GM21515 (cell line): ENCODE measurements around the gene PLA2G2D.

Experiments used
- ATAC-seq: cut with Tn5 transposase; IDR thresholded peaks from one replicate; pipeline ENCODE4 v1.9.1; 2021; ENCODE audit not compliant: unreplicated experiment

Gene PLA2G2D, protein sequence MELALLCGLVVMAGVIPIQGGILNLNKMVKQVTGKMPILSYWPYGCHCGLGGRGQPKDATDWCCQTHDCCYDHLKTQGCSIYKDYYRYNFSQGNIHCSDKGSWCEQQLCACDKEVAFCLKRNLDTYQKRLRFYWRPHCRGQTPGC

DNA sequence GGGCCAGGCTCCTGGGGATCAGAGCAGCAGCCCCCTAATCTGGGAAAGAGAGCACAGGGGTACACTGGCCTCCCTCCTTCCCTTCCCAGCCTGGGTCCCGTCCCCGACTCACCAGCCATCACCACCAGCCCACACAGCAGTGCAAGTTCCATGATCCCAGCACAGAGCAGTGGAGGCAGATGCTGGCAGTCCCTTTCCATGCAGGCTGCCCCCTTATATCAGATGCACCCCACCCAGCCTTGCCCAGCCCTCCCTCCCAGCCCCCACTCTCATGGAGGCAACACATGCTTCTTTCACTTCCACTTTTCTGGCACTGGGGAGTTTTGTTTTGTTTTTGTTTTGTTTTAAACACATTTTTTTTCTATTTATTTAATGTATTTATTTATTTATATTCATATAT is at the start of gene PLA2G2D:
PLA2G2D (minus strand) TSS at position 190 of the 400 bp plus-strand sequence; CDS start at position 152, 38 bp downstream.
- ATAC-seq: no peak

DNA sequence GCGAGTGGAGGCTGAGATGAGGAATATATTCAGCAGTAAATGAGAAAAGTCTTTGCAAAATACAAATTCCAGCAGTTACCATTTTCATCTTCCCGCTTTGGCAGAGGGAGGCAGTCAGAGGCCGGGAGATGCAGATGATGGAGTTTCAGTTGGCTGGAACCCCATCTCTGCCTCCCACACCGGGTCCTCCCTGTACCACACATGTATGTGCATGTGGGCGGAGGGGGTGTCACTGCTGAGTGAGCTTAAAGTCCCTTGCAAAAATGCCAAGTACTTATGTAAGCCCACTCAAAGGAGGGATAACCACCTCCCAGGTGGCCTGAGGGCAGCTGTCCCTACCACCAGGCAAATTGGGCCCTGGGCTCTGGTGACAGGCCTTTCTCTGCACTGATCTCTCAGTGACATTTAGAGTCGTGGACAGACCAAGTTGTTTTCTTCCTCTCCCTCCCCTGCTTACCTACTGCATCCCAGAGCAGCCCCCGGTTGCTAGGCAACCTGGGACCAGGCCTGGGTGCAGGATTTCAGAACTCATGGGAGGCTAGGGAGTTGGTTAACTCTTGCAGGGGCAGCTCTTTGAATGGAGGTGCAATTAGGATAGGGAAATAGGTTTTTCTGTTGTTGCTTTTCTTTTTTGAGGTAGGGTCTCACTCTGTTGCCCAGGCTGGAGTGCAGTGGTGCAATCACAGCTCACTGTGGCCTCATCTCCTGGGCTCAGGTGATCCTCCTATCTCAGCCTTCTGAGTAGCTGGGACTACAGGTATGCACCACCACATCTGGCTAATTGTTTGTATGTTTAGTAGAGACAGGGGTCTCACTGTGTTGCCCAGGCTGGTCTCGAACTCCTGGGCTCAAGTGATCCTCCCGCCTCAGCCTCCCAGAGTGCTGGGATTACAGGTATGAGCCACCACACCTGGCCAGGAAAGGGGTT is 49.5 kb upstream of the PLA2G2D start:
- ATAC-seq: no peak

DNA sequence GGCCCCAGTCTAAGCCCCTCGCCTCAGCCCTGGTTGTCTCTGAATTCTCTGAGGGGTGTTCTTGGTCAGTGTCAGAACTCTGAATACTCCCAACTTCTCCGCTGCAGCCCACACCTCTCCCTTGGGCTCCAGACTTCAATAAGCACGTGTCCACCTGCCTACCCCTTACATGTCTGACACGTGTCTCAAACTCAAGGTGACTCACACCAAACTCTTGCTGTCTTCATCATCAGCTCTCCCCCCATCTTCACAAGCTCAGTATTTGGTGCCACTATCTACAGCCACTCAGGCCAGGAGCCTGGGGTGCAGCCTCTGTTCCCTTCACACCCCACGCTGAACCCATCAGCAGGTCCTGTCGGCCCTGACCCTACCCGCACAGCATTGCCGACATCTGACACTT is 47.8 kb upstream of the PLA2G2D start:
- ATAC-seq: no peak

DNA sequence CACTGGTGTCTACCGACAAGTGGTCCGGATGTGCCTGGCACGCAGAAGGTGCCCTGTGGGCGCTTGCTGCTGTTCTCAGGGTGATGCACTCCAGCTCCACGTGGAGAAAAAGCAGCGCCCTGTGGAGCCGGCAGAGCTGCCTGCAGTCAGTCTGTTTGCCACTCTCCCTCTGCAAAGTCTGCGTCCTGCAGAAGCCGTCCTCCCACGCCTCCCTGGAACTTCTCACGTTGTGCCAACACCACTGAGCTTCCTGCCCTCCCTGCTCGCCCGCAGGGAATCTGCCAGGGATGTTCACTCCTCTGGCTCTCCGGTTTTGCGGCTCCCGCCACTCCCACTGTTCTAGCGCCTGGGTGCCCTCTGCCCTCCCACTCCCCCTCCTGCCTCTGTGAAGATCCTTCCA is 46.7 kb upstream of the PLA2G2D start:
- no peak for ATAC-seq

DNA sequence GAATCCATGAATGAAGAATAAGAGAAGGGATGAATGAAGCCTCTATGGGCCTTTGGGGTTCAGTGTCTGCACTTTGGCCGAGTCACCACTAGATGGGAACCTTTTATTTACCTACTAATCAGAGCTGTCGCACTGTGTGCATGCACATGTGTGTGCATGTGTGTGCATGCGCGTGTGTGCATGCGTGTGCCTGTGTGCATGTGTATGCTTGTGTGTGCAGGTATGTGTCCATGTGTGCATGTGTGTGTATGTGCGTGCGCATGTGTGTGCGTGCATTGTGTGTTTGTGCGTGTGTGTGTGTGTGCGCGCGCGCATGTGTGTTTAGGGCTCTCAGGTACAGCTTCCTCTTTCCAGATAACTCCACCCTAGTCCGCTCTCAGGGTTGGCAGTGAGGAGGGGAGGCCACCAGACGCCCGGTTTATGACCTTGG is 46.2 kb upstream of the PLA2G2D start:
- ATAC-seq: no peak

DNA sequence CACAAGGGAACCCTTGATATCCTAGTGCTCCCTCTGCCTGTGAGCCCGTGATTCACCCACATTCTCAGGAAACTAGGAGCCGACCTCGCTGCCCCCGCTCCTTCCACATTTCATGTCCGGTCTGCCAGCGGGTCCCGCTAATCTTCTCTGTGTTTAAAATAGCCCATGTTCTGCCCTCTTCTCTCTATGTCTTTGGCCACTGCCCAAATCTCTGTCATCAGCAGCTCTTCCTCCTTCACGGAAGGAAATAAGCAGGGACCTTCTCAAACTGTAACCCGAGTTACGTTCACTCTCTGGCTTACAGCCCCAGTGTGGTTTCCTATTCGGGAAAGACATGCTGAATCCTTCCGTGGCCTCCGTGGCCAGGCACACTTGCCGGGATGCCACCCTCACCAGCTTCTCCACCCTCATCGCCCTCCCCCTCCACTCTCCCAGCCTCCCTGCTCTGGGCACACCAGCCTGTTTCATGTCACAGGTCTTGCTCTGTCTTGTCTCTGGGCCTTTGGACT is 45.4 kb upstream of the PLA2G2D start:
- ATAC-seq: no peak

DNA sequence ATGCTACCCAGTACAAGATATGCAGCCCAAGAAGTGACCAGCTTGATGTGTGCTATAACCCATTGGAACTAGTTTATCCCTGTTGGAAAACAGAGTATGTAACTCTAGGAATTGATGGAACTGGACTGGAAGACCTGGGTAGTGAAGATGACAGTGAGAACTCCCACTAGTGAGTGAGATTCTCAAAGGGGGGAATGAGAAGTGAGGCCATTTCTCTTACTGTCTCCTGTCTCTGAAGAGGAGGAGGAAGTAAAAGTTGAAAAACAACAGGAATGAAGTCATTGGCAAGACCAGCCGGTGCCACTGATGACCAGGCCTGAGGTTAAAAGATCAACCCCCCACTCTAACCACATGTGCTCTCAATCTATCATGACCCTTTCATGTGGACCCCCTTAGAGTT is 40.7 kb upstream of the PLA2G2D start:
- no peak for ATAC-seq

DNA sequence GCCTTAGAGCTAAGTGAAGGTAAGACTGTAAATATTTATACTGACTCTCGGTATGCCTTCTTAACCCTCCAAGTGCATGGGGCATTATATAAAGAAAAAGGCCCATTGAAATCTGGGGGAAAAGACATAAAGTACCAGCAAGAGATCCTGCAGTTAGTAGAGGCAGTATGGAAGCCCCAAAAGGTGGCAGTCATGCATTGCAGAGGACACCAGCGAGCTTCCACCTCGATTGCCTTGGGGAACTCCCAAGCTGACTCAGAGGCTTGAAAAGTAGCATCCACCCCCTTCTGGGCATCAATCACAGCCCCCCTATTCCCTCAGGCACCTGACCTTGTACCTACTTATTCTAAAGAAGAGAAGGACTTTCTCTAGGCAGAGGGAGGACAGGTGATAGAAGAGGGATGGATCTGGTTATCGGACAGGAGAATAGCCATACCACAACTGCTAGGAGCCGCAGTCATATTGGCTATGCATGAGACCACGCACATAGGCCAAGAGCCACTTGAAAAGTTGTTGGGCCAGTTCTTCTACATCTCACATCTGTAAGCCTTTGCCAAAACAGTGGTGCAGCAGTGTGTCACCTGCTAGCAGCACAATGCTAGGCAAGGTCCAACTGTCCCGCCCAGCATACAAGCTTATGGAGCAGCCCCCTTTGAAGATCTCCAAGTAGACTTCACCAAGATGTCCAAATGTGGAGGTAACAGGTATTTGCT is 39.2 kb upstream of the PLA2G2D start:
- ATAC-seq: no peak

DNA sequence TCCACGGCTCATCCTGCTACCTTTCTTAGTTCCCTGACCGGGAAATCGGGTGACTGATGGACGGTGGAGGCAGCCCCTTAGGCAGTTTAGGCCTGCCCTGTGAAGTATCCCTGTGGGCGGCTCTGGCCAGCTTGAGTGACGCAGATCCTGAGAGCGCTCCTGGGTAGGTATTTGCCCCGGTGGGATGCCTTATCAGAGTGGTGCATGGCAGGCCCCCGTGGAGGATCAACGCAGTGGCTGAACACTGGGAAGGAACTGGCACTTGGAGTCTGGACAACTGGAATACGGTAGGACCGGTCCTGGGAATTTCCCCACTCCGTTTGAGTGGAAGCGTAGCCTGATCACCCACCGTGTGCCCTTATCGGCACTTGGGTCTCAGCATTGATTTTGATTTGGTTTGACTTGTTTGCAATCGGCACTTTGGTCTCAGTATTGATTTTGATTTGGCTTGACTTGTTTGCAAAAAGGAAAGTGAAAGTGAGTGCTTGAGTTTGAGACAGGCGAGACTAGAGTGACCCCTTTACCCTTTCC is 35.0 kb upstream of the PLA2G2D start:
- no peak for ATAC-seq

DNA sequence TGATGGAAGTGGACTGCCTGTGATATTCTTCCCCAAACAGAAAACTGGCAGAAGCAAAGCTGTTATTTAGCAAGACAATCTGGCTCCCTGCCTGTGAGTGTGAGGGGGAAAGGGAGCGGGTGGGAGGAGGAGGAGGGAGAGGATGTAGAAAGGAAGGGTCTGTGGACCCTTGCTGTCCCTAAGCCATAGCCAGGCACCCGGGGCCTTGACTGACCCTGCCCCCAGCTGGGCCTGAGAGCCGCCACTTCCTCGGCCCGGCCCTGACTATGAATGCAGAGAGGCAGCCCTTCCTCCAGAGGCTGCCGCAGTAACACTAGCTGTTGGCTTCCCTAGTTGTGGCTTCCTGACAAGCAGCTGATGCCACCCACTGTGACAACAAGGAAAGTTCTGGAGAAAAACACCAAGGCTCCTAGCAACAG is 33.7 kb upstream of the PLA2G2D start:
- no peak for ATAC-seq

DNA sequence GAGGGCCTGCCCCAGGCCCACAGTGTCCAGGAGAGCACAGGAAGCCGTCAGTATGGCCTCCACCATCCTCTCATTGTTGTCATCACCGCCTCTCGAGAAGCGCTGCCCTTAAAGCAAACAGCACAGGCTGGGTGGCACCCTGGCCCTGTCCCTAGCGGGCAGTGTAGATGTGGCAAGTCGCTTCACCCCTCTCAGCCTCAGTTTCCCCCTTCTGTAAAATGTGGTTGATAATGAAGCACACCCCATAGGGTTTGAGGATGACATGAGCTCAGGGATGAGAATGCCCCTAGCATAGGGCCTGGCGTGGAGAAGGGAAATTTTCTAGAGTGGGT is 33.2 kb upstream of the PLA2G2D start:
- ATAC-seq: no peak

DNA sequence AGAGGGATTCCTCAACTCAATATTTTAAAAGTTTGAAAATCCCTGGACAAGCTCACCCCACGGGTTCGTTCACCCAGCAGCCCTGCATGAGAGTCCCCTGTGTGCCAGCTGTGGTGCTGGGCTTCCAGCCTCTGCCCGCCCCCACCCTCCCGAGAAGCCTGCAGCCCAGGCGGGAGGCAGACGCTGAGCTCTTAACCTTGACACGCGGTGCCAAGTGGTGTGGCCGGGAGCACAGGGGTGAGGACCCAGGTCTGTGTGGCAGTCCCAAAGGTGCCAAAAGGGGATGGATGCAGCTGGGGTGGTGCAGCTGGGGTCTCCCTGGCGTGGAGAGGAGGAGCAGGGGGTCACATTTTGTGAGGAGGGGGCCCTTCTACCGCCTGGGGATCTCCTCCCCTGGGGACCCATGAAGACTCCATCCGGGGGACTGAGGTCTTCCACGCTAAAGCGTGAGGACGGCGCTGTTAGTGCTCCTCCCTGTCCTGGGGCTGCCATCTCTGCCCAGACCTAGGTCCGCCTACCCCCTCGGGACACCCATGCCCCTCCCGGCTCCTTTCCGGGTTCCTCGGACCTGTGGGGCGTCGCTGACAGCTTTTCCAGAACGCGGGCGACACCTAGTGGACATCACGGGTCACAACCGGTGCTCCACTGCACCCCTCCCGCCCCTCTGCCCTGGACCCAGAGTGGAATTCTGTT is 32.7 kb upstream of the PLA2G2D start:
- no peak for ATAC-seq

DNA sequence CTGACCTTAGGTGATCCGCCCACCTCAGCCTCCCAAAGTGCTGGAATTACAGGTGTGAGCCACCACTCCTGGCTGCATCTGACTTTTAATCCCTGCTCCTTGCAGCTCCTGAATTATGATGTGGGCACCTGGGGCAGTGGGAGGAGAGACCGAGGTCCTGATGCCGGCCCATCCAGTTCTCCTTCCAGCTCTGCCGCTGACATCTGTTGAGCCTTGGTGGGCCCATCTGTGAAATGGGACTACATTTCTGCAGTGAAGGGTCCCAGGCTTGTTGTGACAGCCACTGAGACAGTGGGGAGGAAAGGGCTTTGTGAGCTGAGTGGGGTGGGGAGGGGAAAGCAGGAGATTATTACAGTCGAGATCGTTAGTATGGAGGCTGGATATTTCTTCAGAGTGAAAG is 31.6 kb upstream of the PLA2G2D start:
- ATAC-seq: no peak

DNA sequence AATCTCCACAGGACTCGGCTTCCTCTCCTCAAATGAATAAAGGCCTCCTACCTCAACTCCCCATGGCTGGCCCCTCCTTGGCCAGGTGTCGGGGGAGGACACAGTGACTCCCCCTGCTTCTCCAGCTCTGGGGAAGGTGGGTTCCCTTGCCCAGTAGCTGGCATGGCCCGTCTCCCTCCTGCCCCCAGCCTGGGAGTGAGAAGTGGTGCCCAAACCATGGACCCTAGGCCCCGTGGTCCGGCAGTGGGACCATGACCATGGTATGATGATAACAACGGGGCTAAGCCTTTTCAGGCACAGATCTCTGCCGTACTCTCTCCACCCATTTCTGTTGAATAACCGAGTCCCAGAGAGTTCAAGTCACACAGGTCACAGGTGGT is 31.0 kb upstream of the PLA2G2D start:
- no peak for ATAC-seq

DNA sequence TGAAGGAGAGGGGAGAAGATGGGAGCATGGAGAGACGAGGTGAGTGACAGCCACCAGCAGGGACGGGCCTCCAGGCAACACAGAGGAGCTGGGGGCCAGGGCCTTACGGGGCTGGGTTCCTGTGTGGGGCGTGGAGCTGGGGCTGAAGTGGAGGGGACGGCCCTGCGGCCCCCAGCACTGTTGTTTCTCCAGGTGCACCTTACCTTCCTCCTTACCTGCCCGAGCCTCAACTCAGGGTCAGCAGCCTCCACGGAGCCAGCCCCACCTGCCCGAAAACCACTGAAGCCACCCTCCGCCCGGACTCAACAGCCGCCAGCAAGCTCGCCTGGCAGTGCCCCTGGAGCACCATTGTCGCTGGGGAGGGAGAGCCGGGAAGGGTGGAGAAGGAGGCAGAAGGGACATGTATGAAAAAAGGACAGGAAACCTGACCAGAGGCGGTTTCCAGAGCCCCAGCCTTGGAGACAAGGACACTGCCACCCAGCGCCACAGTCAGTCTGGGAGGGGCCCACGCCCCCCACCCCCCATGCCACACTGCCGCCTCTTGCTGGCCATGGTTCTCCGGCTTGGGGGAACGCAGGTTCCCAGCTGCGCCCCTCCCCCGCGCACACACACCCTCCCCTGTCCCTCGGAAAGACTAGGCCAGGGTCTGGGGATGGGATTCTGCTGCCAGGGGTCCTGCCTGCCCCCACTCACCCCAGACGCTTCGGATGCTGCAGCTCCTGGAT is 30.4 kb upstream of the PLA2G2D start:
- no peak for ATAC-seq

DNA sequence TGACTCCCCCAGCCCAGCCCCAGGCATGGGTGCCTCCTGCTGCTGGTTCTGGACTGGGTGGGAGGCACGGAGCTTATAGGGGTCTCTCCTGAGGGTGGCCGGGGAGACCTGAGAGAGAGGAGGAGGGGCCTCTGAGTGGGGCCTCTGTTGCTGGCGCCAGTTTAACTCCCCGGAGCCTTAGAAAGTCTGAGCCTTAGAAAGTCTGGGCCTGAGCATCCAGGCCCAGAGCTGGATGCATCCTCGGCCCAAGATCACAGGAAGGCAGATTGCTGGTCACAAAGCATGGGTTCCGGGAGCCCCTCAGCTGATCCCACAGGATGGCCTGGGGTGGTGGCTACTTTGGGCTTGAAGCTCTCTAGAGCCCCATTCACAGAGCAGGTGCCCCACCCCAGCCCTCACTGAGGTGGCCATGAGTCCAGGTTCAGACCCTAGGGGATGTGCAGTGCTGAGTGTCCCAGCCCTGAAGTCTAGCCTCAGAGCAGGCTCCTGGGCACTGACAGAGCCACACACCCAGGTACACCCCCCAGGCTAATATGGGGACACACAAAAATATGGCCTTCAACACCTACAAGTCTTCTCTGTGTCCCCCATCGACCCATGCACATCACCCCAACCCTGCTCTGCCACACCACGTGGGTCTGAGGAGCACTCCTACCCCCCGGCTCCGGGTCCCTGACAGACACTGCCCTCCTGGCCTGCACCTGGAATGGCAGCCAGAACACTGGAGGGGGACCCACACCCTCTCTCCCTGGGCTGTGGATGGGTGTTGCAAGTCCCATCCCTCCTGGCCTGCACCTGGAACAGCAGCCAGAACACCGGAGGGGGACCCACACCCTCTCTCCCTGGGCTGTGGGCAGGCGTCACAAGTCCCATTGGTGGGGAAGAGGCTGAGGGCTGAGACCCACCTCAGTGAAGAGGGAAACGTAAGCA is 29.5 kb upstream of the PLA2G2D start:
- ATAC-seq: no peak

DNA sequence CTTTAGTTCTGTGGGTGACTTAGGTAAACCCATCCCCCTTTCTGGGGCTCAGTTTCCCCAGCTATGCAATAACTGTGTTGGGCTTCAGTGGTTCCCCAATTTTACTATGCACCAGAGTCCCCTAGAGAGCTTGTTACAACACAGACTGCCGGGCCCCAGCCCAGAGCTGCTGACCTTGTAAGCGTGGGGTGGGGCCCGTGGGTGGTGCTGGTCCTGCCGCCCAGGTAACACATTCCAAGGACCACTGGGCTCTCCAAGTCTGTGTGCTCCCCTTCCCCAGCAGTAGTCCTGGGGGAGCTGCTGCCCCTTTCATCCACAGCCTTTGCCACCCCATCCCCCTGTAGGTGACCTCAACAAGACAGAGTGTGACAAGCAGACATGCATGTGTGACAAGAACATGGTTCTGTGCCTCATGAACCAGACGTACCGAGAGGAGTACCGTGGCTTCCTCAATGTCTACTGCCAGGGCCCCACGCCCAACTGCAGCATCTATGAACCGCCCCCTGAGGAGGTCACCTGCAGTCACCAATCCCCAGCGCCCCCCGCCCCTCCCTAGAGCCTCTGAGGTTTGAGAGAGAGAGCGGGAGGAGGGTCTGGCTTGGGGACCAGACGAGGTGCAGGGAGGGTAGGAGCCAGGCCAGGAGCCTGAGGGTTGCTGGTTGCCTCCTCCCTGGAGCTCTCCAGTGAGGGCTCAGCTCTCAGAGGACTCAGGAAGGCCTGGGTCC is 28.7 kb upstream of the PLA2G2D start:
- no peak for ATAC-seq

DNA sequence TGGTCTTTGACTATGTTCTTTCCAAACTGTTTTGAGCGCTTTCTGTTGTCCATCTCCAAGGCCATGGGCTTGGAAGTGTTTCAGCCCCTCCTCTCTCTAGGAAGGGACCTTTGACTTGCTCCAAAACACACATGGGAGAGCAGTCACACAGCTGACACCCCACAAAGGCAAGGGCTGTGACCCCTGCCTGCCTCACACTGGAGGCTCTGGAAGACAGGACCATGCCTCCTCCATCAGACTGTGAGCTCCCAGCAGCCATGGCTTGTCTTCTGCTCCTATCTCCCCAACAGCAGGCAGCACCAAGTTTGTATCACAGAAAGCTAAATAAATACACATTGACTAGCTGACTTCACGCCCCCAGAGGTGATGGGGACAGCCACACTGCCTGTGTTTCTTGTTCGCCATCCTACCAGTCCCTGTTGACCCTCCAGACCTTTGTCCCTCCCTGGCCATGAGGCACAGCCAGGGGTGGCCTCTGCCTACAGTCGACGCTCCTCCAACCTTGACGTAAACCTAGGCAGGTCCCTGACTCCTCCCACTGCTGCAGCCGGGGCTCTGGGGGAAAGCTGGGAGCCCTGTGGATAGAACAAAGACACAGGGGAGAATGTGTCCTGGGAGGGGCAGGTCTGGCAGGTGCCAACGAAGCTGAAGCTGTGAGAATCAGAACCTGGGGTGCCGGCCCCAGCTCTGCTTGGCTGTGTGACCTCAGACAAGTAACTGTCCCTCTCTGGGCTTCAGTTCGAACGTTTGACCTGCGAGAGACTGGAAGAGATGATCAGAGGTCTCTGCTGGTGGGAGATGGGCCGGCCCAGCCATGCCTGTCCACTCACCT is 24.6 kb upstream of the PLA2G2D start:
- no peak for ATAC-seq
